Activated CD8-positive, alpha-beta T cell treated with anti-CD3 and anti-CD28 coated beads for 36 hours (primary cell): ENCODE results near the gene THOC7. TPM values are rescaled to one million over a fixed set of nuclear protein-coding genes. Genes with fewer than 3 reads are reported as not detected.

ENCODE experiments used
- ATAC-seq: fragments of 200-7000 bp; cut with Tn5 transposase; one replicate; pipeline ENCODE4 v1.10.0; 2021; ENCODE audit warnings: mild to moderate bottlenecking, moderate library complexity
- CTCF ChIA-PET: fragments of 350-600 bp; sonication (Branson Sonifier 250); formaldehyde crosslinking; loops from one replicate; lab custom pipeline; 2021; ENCODE audit warnings: antibody characterized with exemption; lab: Charles Lee
- POLR2A ChIA-PET: fragments of 350-600 bp; sonication (Branson Sonifier 250); formaldehyde crosslinking; loops from one replicate; lab custom pipeline; 2021; ENCODE audit warnings: antibody characterized with exemption; lab: Charles Lee
- DNase-seq: peaks from one replicate; pipeline ENCODE4 v3.0.0-alpha.2; 2020
- H3K27ac Mint-ChIP-seq: one replicate; pipeline ENCODE4 v1.8.0; 2021; ENCODE audit warnings: mild to moderate bottlenecking, mixed read lengths
- H3K27me3 Mint-ChIP-seq: one replicate; pipeline ENCODE4 v1.8.0; 2021; ENCODE audit warnings: mixed read lengths
- H3K36me3 Mint-ChIP-seq: one replicate; pipeline ENCODE4 v1.8.0; 2021; ENCODE audit warnings: low read depth, mixed read lengths
- H3K4me1 Mint-ChIP-seq: one replicate; pipeline ENCODE4 v1.8.0; 2021; ENCODE audit warnings: low read depth, mixed read lengths
- H3K4me3 Mint-ChIP-seq: one replicate; pipeline ENCODE4 v1.8.0; 2021; ENCODE audit warnings: mild to moderate bottlenecking, moderate library complexity, mixed read lengths
- H3K9me3 Mint-ChIP-seq: one replicate; pipeline ENCODE4 v1.8.0; 2021; ENCODE audit warnings: mixed read lengths
- intact Hi-C: fragments of 100-400 bp; cut with micrococcal nuclease; formaldehyde crosslinking; loops from one replicate; pipeline ENCODE4 v1.10.0; 2022
- total RNA-seq, 2 experiments: library from RNA; stranded (reverse); gene quantifications; one replicate each; pipeline ENCODE4 v1.2.3, GENCODE V29; 2021
- TF ChIP-seq, protein P1 (sequence below): fragments of 200-600 bp; IDR thresholded peaks from one replicate; pipeline ENCODE4 v1.8.0; 2022; ENCODE audit warnings: antibody characterized with exemption, mild to moderate bottlenecking

Gene THOC7
- total RNA-seq, 2 experiments from 2014 or later, result 85.0 to 85.5 TPM

DNA sequence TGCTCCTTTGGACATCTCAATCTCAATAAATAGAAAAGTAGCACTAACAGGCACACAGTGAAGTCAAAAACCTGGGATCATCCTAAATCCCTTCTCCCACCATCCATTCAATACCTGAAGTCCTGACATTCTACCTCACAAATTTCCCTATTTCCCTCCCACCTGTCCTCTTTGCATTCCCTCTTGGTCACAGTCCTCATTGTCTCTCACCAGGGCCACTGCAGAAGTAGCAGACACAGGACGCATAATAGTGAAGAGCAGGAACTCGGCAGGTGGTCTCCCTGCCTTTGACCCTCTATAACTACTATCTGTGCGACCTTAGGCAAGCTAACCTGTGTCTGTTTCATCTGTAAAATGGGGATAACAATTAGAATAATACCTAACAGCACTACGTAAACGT lies 2.3 kb downstream of the THOC7 start:
- ATAC-seq, result no peak
- ChIA-PET POLR2A (no interaction called here), CTCF (no interaction called here)
- Mint-ChIP-seq H3K9me3 (no peaks in the 10 kb centered on the region), H3K4me1 (peaks cover 50% of the 10 kb centered on the region), H3K27me3 (no peaks in the 10 kb centered on the region), H3K36me3 (peaks cover 27% of the 10 kb centered on the region), H3K27ac (no peak overlapping the region), H3K4me3 (no peak overlapping the region)
- intact Hi-C loops, result loop anchor here (5.0 kb wide), 1 partner anchor 51 kb away; the partner anchor contains the start of gene SCAANT1
- DNase-seq, result no peak
- TF ChIP-seq, protein P1, sequence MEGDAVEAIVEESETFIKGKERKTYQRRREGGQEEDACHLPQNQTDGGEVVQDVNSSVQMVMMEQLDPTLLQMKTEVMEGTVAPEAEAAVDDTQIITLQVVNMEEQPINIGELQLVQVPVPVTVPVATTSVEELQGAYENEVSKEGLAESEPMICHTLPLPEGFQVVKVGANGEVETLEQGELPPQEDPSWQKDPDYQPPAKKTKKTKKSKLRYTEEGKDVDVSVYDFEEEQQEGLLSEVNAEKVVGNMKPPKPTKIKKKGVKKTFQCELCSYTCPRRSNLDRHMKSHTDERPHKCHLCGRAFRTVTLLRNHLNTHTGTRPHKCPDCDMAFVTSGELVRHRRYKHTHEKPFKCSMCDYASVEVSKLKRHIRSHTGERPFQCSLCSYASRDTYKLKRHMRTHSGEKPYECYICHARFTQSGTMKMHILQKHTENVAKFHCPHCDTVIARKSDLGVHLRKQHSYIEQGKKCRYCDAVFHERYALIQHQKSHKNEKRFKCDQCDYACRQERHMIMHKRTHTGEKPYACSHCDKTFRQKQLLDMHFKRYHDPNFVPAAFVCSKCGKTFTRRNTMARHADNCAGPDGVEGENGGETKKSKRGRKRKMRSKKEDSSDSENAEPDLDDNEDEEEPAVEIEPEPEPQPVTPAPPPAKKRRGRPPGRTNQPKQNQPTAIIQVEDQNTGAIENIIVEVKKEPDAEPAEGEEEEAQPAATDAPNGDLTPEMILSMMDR, result no peak

- no peak for ATAC-seq
- POLR2A ChIA-PET, result interaction anchor here (1.5 kb wide), 1 partner anchor 51 kb away, joined by 5 read pairs; the partner anchor contains the start of gene SCAANT1
- CTCF ChIA-PET, result interaction anchor here (1.3 kb wide), 1 partner anchor 9 kb away, joined by 3 read pairs; no protein-coding TSS in a partner anchor
- no peaks in the 10 kb centered on the region for H3K27me3 Mint-ChIP-seq
- no peak overlapping the region for H3K4me3 Mint-ChIP-seq
- H3K9me3 Mint-ChIP-seq, result no peaks in the 10 kb centered on the region
- intact Hi-C loops, result loop anchor here (5.0 kb wide), 1 partner anchor 52 kb away; the partner anchor contains the start of gene SCAANT1
- DNase-seq, result no peak
- H3K4me1 Mint-ChIP-seq, result peaks cover 52% of the 10 kb centered on the region
- TF ChIP-seq, protein P1, result no peak
- H3K36me3 Mint-ChIP-seq, result peaks cover 25% of the 10 kb centered on the region
- H3K27ac Mint-ChIP-seq, result no peak overlapping the region
Observed at GRCh38 chr3:63860776-63861175, 2.8 kb downstream of the THOC7 start.

DNA sequence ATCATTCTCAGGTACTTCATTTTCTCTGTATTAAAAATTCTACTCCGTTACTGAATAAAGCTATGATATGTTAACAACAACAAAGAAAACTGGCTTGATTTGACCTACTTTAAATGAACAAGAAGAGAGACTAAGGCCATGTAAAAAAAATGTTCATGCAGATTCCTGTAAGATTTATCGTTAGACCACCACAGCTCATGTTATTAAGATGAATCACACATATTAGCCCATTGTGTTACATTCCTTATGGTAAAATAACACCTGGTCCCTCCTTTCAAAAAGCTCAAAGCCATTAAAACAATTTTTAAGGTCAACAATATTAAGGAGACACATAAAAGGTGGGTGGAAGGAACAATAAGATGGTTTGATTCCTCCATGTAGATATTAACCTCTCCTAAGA lies 6.3 kb downstream of the THOC7 start:
- H3K4me1 Mint-ChIP-seq, result peaks cover 45% of the 10 kb centered on the region
- intact Hi-C loops, result no loop called here
- POLR2A ChIA-PET, result no interaction called here
- CTCF ChIA-PET, result no interaction called here
- ATAC-seq (no peak), DNase-seq (no peak)
- H3K4me3 Mint-ChIP-seq, result no peak overlapping the region
- TF ChIP-seq, protein P1, result no peak
- no peaks in the 10 kb centered on the region for H3K9me3 Mint-ChIP-seq
- H3K27me3 Mint-ChIP-seq, result no peaks in the 10 kb centered on the region
- H3K27ac Mint-ChIP-seq, result no peak overlapping the region
- peaks cover 16% of the 10 kb centered on the region for H3K36me3 Mint-ChIP-seq

DNA sequence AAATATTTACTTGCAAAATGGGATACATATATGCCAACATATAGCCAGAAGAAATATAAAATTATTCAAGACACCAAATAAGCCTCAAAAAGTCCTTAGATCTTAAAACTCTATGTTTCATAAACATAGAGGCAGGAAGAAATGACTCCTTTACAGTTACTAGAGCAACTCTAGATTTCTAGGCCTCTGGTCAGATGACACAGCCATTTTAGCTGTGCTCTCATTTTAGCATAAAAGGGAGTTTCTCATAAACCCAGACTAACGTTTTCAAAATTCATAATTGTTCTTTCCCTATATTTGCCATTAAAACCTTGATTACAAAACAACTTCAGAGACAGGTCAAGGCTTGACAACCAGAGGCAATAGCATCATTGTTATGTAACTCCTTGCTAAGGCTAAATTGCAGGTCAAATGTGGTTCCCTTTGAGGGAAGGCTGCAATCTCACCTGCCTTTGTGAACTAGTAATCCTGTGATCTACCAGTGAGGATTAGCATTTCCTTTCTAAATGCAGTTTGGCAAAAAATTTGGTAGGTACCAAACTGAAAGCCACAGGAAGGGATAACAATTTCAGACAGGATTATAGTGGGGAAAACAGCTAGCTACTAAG lies 8.2 kb downstream of the THOC7 start:
- DNase-seq (no peak), ATAC-seq (no peak)
- no peaks in the 10 kb centered on the region for H3K27me3 Mint-ChIP-seq
- H3K9me3 Mint-ChIP-seq, result no peaks in the 10 kb centered on the region
- no peak overlapping the region for H3K27ac Mint-ChIP-seq
- peaks cover 30% of the 10 kb centered on the region for H3K4me1 Mint-ChIP-seq
- peaks cover 11% of the 10 kb centered on the region for H3K36me3 Mint-ChIP-seq
- CTCF ChIA-PET, result no interaction called here
- TF ChIP-seq, protein P1, result no peak
- intact Hi-C loops, result no loop called here
- POLR2A ChIA-PET, result interaction anchor here (0.5 kb wide), 1 partner anchor 18 kb away, joined by 4 read pairs; no protein-coding TSS in a partner anchor
- no peak overlapping the region for H3K4me3 Mint-ChIP-seq

GRCh38 chr3:63853106-63853505 lies 10.5 kb downstream of the THOC7 start:
- DNase-seq (no peak), ATAC-seq (no peak)
- intact Hi-C loops, result no loop called here
- Mint-ChIP-seq H3K9me3 (no peaks in the 10 kb centered on the region), H3K27ac (no peak overlapping the region), H3K27me3 (no peaks in the 10 kb centered on the region), H3K4me1 (peaks cover 19% of the 10 kb centered on the region), H3K4me3 (no peak overlapping the region), H3K36me3 (peaks cover 11% of the 10 kb centered on the region)
- CTCF ChIA-PET, result no interaction called here
- POLR2A ChIA-PET, result interaction anchor here (1.1 kb wide), 1 partner anchor 61 kb away, joined by 3 read pairs; no protein-coding TSS in a partner anchor
- TF ChIP-seq, protein P1, result no peak
